ENCODE results near the gene CHL1. TPM values are rescaled to one million over a fixed set of nuclear protein-coding genes. Genes with fewer than 3 reads are reported as not detected.
A peak's percentile ranks its signal among the peaks of the same experiment; 100 is the strongest.

Gene CHL1
- total RNA-seq, 4 donors from 2014 or later = 2.6 to 64.8 (median 17.7) TPM

DNA sequence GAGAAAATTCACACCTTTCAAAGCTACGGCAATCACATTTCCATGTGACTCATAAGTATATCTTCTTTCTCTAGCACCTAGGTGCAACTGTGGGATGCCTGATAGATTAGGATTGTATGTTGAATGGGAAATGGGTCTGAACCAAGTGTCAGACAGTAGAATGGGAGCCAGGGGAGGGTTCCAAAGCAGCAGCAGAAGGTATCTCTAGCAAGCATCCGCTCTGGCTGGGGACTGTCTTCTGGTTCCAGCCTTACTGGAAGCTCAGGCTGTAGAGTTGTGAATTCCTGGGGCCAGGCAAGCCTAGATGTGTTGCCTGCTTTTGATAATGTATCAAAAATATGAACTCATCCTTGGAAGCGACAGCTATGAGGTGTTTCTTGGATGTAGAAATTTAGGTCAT, 2.1 kb upstream of the CHL1 start:
- Histone ChIP-seq H3K4me3 (no peak overlapping the region), H3K9me3 (no peaks in the 10 kb centered on the region), H3K4me1 (no peaks in the 10 kb centered on the region), H3K27ac (no peak overlapping the region), H3K27me3 (peaks cover 0 to 6% of the 10 kb centered on the region in 2 donors), H3K36me3 (no peaks in the 10 kb centered on the region)
- DNase-seq = no peak
- TF ChIP-seq, protein P1, sequence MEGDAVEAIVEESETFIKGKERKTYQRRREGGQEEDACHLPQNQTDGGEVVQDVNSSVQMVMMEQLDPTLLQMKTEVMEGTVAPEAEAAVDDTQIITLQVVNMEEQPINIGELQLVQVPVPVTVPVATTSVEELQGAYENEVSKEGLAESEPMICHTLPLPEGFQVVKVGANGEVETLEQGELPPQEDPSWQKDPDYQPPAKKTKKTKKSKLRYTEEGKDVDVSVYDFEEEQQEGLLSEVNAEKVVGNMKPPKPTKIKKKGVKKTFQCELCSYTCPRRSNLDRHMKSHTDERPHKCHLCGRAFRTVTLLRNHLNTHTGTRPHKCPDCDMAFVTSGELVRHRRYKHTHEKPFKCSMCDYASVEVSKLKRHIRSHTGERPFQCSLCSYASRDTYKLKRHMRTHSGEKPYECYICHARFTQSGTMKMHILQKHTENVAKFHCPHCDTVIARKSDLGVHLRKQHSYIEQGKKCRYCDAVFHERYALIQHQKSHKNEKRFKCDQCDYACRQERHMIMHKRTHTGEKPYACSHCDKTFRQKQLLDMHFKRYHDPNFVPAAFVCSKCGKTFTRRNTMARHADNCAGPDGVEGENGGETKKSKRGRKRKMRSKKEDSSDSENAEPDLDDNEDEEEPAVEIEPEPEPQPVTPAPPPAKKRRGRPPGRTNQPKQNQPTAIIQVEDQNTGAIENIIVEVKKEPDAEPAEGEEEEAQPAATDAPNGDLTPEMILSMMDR (IDR thresholded peaks at IDR 0.05) = no peak
- TF ChIP-seq POLR2A (IDR thresholded peaks at IDR 0.05) = no peak
- intact Hi-C loops (cut with DNase I; ENCODE audit: low total_unique reads) = no loop called here

DNA sequence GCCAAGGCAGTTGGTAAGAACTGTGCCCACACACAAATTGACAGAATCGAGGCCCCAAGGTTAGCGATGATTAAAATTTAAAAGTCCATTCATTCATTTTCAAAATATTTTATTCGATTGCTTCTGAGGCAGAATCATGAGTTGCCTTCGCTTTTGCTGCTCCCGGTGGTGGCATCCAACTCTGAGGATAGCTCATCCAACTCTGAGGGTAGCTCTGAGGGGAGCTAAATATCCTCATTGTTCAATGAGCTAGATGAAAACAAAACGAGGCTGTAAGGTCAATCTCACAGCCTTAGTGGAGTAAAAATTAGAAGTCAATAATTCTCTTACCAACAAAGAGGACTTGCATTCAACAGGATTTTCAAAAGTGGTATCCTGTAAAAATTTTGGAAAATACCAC, 897 bp upstream of the CHL1 start:
- intact Hi-C loops (cut with DNase I; ENCODE audit: low total_unique reads) = no loop called here
- no peak for DNase-seq
- TF ChIP-seq, protein P1 (IDR thresholded peaks at IDR 0.05) = no peak
- no peak for TF ChIP-seq POLR2A (IDR thresholded peaks at IDR 0.05)
- Histone ChIP-seq H3K27me3 (peaks cover 0 to 6% of the 10 kb centered on the region in 2 donors), H3K9me3 (no peaks in the 10 kb centered on the region), H3K4me1 (no peaks in the 10 kb centered on the region), H3K27ac (no peak overlapping the region), H3K36me3 (no peaks in the 10 kb centered on the region), H3K4me3 (no peak overlapping the region)

DNA sequence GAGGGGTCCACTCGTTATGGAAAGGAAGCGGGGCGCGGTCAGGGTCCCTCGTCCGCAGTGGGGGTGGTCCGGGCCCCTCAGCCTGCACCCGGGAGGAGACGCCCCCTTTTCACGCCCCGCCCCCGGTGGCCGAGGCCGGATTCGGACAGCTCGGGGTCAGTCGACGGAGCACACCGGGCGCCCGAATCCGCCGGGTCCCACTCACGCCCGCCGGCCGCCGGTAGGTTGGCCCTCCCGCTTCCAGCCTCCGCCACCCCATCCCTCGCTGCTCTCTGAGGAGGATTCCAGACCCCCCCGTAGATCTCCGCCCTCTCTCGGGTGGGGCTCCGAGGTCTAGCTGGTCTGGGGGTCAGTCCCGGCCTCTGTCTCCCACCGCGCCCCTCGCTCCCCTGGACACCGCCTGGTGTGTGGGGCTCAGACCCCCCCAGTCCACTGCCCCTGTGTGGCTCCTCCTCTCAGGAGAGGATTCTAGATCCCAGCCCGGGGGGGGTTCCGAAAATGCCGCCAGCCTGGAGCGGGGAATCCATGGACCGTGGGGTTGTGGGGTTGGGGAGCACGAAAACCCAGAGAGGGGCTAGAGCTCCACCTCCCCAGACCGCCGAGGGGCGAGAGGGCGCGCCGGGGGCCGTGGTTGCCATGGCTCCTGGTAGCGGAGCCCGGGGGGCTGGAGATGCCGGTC, 725 bp downstream of the CHL1 start:
- H3K36me3 ChIP-seq = no peaks in the 10 kb centered on the region
- DNase-seq = peak in 1 of 2 donors; percentile 30
- H3K4me3 ChIP-seq = peak overlapping the region; percentile 36 to 49
- peaks cover 0 to 6% of the 10 kb centered on the region in 2 donors for H3K27me3 ChIP-seq
- no peaks in the 10 kb centered on the region for H3K4me1 ChIP-seq
- H3K27ac ChIP-seq = no peak overlapping the region
- no peaks in the 10 kb centered on the region for H3K9me3 ChIP-seq
- no peak for TF ChIP-seq POLR2A (IDR thresholded peaks at IDR 0.05)
- TF ChIP-seq, protein P1 (IDR thresholded peaks at IDR 0.05) = no peak
- intact Hi-C loops (cut with DNase I; ENCODE audit: low total_unique reads) = no loop called here

DNA sequence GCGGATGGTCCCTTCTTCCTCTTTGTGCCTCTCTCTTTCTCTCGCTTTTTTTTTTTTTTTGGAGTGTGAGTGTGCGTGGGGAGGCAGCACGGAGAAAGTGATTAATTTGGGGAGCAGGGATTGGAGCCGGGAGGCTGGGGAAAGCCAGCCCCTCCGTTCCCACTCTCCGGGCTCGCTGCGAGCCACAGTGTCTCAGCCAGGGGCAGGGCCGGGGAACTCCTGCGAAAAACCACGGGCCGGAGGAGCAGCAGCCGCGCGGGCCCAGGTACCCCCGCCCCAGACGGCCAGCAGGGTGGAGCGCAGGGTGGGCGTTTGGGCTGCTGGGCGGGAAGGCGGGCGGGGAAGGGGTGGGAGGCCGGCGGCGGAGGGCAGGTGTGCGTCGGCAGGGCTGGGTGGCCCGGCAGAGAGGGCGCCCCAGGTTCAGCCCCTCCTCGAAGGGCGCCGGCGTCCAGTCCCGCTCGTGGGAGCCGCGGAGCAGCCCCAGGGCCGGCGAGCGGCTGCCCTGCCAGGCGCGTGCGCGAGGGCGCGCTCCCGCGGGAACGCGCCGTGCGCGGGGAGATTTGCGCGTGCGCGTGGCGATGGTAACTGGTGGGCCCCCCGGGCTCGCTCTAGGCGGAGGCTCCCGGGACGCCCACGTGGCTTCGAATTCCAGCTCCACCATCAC, 1.4 kb downstream of the CHL1 start:
- H3K27ac ChIP-seq = no peak overlapping the region
- DNase-seq = peak in 1 of 2 donors; percentile 28
- TF ChIP-seq POLR2A (IDR thresholded peaks at IDR 0.05) = no peak
- TF ChIP-seq, protein P1 (IDR thresholded peaks at IDR 0.05) = no peak

DNA sequence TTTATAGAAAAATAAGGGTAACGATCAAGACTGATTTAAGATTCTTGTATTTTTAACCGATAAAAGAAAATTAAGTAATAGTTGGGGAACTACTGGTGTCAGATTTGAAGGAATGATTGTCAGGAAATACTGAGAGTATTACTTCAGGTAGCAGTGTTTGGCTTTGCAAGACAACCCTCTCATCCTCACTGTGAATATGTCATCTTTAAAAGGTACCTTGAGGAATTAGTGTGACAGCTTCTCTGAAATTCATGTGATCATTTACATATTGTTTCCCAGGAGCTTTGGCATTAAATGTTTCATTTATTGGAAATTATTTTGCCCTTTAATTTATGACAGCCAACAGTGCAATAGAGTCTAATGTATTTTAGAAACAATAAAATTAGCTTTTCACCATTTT, 3.3 kb downstream of the CHL1 start:
- TF ChIP-seq, protein P1 (IDR thresholded peaks at IDR 0.05) = no peak
- no peak for TF ChIP-seq POLR2A (IDR thresholded peaks at IDR 0.05)
- H3K9me3 ChIP-seq = no peaks in the 10 kb centered on the region
- no peaks in the 10 kb centered on the region for H3K36me3 ChIP-seq
- H3K4me3 ChIP-seq = no peak overlapping the region
- peaks cover 0 to 6% of the 10 kb centered on the region in 2 donors for H3K27me3 ChIP-seq
- DNase-seq = no peak
- no peak overlapping the region for H3K27ac ChIP-seq
- intact Hi-C loops (cut with DNase I; ENCODE audit: low total_unique reads) = no loop called here
- H3K4me1 ChIP-seq = no peaks in the 10 kb centered on the region

More for the DNA sequence above, 1.4 kb downstream of the CHL1 start:
- peaks cover 0 to 6% of the 10 kb centered on the region in 2 donors for H3K27me3 ChIP-seq
- H3K9me3 ChIP-seq = no peaks in the 10 kb centered on the region
- H3K36me3 ChIP-seq = no peaks in the 10 kb centered on the region
- no peaks in the 10 kb centered on the region for H3K4me1 ChIP-seq
- H3K4me3 ChIP-seq = peak overlapping the region; percentile 36 to 49
- intact Hi-C loops (cut with DNase I; ENCODE audit: low total_unique reads) = no loop called here

All from uterus (tissue), 4 donors.